ENCODE data around the gene IMMP2L.
"Not testable (repeated sequence)": the region's sequence is repeated elsewhere in the genome, so short reads cannot be mapped to it uniquely, and the experiment has no call there.

The IMMP2L gene

GRCh38 chr7:110962826-110963225 is 599.5 kb downstream of the IMMP2L start:
- FAIRE-seq = no peak

- no peak for FAIRE-seq
Observed at GRCh38 chr7:110962374-110962773, 599.9 kb downstream of the IMMP2L start.

- FAIRE-seq = no peak
Observed at GRCh38 chr7:110960811-110961210, 601.5 kb downstream of the IMMP2L start.

GRCh38 chr7:110948280-110948679 is 614.0 kb downstream of the IMMP2L start:
- FAIRE-seq = no peak

- no peak for FAIRE-seq
Observed at GRCh38 chr7:110947408-110947807, 614.9 kb downstream of the IMMP2L start.

GRCh38 chr7:110944966-110945644 is 617.2 kb downstream of the IMMP2L start:
- no peak for FAIRE-seq

GRCh38 chr7:110944448-110944847 is 617.8 kb downstream of the IMMP2L start:
- FAIRE-seq = no peak

- no peak for FAIRE-seq
Observed at GRCh38 chr7:110943701-110944345, 618.5 kb downstream of the IMMP2L start.

GRCh38 chr7:110941385-110941784 is 620.9 kb downstream of the IMMP2L start:
- FAIRE-seq = no peak

GRCh38 chr7:110940756-110941155 is 621.5 kb downstream of the IMMP2L start:
- FAIRE-seq = no peak

GRCh38 chr7:110938165-110938564 is 624.1 kb downstream of the IMMP2L start:
- FAIRE-seq = no peak

GRCh38 chr7:110936665-110937064 is 625.6 kb downstream of the IMMP2L start:
- not testable (repeated sequence) for FAIRE-seq

- FAIRE-seq = no peak
Observed at GRCh38 chr7:110929480-110930249, 632.6 kb downstream of the IMMP2L start.

GRCh38 chr7:110922906-110923305 is 639.4 kb downstream of the IMMP2L start:
- FAIRE-seq = no peak

GRCh38 chr7:110921595-110922151 is 640.6 kb downstream of the IMMP2L start:
- no peak for FAIRE-seq

GRCh38 chr7:110918949-110919548 is 643.2 kb downstream of the IMMP2L start:
- no peak for FAIRE-seq

GRCh38 chr7:110914263-110914662 is 648.0 kb downstream of the IMMP2L start:
- FAIRE-seq = no peak

GRCh38 chr7:110911632-110912031 is 650.7 kb downstream of the IMMP2L start:
- FAIRE-seq = no peak

GRCh38 chr7:110909117-110909516 is 653.2 kb downstream of the IMMP2L start:
- no peak for FAIRE-seq

- no peak for FAIRE-seq
Observed at GRCh38 chr7:110905773-110906566, 656.3 kb downstream of the IMMP2L start.

- FAIRE-seq = no peak
Observed at GRCh38 chr7:110898516-110898915, 663.8 kb downstream of the IMMP2L start.

GRCh38 chr7:110897538-110897937 is 664.8 kb downstream of the IMMP2L start:
- FAIRE-seq = no peak

All from TTC549 (cell line).